Posterior cingulate gyrus (tissue), 11 donors: ENCODE measurements around the gene INF2.

Source experiments
- DNase-seq, 10 donors: peaks; one replicate each; pipeline versions ENCODE4 v3.0.0 to v3.0.0-alpha.2; 2020 to 2021; ENCODE audit warnings: mixed read lengths in 3 of 10
- intact Hi-C: fragments of 100-400 bp; cut with DNase I; formaldehyde crosslinking; loops from one replicate; pipeline ENCODE4 v1.15.1; 2023

The INF2 gene

DNA sequence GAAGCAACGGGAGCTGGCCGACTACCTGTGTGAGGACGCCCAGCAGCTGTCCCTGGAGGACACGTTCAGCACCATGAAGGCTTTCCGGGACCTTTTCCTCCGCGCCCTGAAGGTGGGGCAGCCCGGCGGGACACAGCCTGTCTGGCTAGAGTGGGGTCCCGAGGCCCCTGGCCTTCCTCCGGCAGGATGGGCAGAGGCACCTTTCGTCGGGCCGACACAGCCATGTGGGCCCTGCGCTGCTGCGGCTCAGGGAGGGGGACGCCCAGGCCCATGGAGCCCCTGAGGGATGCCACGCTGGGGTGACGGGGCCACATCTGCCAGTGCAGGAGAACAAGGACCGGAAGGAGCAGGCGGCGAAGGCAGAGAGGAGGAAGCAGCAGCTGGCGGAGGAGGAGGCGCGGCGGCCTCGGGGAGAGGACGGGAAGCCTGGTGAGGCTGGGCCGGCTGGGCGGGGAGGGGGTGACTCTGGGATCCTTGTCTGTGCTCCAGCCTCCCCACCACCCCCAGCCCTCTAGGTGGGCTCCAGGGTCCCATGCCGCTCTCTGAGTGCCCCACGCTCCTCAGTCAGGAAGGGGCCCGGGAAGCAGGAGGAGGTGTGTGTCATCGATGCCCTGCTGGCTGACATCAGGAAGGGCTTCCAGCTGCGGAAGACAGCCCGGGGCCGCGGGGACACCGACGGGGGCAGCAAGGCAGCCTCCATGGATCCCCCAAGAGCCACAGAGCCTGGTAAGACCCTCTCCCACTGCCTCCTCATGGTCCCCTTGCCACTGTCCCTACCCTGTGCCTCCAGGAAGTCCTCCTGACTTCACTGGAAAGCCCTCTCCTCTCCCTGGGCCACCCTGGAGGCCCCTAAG lies 23.7 kb downstream of the INF2 start:
- intact Hi-C loops: no loop called here
- no peak for DNase-seq

DNA sequence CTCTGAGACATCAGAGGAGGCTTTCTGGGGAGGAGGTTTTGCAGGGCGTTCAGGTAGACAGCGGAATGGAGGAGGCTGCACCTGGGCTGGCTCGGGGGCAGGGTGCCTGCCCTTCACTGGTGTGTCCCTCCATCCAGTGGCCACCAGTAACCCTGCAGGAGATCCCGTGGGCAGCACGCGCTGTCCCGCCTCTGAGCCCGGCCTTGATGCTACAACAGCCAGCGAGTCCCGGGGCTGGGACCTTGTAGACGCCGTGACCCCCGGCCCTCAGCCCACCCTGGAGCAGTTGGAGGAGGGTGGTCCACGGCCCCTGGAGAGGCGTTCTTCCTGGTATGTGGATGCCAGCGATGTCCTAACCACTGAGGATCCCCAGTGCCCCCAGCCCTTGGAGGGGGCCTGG lies 24.6 kb downstream of the INF2 start:
- no peak for DNase-seq
- intact Hi-C loops: no loop called here

DNA sequence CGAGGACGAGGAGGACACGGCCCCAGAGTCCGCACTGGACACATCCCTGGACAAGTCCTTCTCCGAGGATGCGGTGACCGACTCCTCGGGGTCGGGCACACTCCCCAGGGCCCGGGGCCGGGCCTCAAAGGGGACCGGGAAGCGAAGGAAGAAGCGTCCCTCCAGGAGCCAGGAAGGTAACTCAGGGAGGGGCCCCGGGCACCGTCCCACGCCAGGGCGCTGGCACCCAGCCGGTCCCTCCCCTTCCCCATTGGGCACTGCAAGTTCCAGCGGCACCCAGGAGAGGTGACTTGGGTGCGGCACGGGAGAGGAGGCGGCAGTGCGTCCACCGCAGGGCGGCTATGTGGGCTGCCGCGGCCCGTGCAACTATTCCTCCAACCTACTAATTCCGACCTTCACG lies 25.3 kb downstream of the INF2 start:
- intact Hi-C loops: no loop called here
- DNase-seq: no peak

DNA sequence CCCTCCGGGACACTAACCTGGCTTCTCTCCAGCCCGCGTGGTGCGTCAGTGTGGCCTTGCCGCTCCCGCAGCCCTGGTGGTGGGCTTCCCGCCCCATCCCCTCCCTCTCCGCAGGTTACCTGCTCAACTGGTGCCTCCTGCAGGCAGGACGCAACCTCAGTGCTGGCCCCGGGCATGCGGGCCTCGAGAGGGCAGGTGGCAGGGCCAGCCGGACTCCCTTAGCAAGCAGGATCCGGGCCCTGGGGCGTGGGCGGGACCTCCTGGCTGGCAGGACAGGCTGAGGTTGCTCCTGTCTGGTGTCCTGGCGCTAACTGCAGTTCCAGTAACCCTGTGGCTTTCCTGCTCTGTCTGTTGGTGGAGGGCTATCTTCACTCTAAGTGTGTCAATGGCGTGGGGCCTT lies 26.0 kb downstream of the INF2 start:
- intact Hi-C loops: no loop called here
- no peak for DNase-seq

DNA sequence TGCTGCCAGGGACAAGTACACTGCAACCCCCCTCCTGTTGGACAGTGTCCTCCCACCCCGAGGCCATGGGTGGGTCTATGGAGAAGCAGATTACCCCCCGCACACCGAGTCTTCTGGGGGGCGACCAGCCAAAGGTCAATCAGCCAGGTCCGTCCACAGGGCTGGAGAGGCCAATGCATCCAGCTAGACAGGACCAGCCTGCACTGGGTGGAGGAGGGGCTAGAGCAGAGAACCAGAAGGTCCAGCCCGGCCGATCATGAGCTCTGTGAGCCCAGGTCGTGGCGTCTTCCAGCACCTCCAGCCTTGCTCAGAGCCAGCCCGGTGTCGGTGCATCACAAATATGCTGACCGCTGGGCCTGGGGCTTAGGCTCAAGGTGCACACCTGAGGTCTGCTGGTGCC lies 26.5 kb downstream of the INF2 start:
- intact Hi-C loops: no loop called here

DNA sequence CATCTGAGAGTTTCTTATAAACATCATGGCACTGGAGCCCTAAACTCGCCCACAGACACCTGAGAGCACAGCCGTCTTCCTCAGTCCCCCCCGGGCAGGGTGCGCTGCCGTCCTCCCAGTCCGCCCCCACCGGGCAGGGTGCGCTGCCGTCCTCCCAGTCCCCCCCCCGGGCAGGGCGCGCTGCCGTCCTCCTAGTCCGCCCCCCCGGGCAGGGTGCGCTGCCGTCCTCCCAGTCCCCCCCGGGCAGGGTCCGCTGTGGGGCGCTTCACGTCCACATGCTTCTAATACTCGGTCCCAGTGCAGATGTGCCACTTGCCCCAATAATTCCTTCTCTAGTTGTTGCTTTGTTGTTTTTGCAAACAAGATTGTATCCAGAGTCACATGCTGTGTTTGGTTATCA lies 27.7 kb downstream of the INF2 start:
- intact Hi-C loops: no loop called here

More for the DNA sequence above, 26.5 kb downstream of the INF2 start:
- no peak for DNase-seq

DNA sequence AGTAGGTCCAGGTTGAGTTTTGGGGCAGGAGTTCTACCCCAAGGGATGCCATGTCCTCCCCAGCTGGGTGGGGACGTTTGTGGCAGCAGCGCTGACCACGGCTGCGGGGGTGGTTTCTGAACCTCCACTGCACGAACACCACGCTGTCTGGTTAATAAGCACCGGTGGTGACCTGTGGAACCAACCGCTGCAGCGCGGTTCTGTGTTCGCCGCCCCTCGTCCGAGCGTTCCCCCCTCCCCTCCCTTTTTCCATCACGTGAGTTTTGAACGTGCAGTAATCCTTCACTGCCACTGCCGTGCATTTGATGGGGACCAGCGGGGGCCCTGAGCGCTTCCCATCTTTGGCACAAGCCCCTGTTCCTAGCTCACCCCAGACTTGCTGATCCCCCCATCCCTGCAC lies 28.2 kb downstream of the INF2 start:
- intact Hi-C loops: no loop called here
- no peak for DNase-seq

More for the DNA sequence above, 27.7 kb downstream of the INF2 start:
- DNase-seq: no peak

DNA sequence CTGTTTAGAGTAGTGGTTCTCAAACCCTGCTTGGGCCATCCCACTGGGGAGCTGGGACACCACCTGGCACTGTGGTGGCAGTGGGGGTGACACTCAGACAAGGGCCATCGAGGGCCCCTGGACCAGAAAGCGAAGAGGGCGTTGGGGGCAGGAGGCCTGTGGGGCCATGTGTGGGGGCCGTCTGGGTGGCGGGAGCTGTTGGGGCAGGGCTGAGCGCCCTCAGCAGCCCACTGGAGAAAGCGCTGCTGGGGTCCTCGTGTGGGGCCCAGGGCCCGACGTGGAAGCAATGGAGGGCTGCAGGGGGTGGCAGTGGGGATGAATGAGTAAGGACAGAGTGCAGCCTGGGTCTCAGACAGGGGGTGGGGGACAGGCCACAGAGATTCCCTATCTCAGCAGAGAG lies 28.7 kb downstream of the INF2 start:
- intact Hi-C loops: no loop called here
- DNase-seq: no peak

DNA sequence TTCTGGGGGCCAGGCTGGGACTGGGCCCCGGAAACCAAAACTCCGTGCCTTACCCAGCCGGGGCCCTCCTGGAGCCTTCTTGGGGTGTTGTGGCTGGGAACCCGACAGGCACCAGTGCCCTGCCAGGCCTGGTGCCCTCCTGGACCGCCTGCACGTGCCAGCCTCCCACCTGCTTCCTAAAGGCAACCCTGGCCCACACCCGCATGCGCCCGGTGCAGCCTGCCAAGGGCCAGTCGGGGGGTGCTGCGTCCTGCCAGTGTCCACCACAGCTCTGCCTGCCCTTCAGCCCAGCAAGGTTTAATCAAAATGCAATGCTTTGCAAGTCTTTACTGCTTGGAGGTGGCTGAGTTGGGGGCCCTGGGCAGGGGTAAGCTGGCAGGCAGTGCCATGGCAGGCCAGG lies 29.5 kb downstream of the INF2 start:
- intact Hi-C loops: no loop called here

DNA sequence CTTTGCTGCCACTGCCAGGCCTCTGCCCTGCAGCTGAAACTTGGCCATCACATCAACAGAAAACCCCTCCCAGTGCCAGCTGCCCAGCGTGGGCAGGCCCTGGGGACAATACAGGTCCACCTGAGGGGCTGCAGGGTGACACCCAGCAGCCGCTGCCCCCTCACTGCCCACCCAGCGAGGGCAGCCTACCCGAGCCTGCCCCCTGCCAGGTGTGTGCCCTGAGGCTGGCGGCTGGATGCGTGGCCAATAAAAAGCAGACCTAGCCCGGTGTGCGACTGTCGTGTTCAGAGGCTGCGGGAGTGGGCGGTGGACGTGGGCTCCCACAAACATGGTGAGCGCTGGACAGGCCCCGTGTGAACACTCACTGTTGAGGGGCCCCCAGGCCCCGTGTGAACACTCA lies 29.9 kb downstream of the INF2 start:
- intact Hi-C loops: no loop called here
- no peak for DNase-seq

More for the DNA sequence above, 29.5 kb downstream of the INF2 start:
- DNase-seq: no peak

DNA sequence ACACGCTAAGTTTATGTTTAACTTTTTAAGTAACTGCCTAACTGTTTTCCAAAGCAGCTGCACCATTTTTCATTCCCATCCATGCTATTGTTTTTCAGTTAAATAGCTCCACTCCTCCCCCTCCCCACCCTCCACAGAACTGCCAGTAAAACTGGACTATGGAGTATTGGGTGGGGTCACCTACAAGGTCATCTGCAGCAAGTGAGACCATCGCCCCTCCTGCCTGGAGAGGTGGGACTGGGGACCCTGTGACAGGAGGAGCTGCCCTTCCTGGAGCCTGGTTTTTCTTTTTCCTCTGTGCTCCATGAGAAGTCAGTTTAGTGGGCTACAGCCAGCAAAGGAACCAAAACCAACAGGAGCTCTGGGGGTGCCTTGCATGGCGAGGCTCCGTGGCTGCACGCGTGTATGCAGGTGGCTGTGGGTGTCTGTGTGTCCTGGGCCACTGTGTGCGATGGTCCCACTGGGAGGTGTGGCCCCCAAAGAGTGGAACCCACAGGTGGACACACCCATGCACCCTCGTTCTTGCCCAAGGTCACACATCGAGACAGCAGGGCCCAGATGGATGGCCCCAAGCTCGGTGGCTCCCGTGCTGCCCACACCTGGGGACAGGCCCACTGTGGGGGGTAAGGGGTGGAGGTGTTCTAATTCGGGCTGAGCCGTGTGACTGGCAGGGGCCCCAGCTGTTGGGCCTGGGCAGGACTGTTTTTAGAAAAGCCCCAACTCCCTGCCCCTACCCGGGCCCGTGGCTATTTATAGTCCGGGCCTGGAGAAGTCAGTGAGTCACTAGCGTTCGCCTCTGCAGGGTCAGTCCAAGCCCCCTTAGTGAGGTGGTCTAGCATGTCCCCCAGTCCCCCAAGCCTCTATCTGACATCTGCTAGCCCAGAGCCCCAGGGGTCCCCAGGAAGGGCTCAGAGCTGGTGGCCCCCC lies 32.4 kb downstream of the INF2 start:
- intact Hi-C loops: no loop called here
- DNase-seq: no peak

DNA sequence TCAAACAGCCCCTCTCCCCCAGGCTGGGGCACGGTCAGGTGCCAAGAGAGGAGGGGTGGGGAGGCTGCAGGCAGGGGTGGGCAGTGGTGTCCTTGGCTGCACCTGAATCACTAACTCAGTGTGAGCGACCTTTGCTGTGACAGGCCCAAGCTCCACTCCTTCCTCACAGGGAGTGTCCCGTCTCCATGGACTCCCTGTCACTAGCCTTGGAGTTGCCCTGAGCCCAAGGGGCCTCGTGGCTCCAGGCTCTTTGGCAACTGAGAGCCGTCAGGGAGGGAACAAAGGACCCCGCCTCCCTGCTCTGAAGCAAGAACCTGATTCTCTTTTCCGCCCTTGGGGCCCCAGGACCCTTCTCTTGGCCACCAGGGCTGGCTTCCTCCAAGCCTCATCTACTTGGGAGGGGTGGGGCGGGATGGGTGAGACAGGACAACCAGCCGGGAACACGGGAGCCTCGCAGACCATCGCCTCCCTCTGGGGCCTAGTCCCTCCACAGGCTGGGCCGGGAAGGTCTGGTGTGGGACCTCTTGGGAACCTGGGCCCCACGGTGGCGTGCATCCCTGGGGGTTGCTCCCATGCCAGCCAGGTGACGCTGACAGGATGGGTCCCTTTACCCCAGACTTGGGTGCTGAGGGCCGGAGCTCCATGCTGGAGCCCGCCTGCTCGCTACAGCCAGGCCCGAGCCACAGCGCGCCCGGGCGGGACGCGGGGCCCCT lies 33.7 kb downstream of the INF2 start:
- no peak for DNase-seq
- intact Hi-C loops: no loop called here

DNA sequence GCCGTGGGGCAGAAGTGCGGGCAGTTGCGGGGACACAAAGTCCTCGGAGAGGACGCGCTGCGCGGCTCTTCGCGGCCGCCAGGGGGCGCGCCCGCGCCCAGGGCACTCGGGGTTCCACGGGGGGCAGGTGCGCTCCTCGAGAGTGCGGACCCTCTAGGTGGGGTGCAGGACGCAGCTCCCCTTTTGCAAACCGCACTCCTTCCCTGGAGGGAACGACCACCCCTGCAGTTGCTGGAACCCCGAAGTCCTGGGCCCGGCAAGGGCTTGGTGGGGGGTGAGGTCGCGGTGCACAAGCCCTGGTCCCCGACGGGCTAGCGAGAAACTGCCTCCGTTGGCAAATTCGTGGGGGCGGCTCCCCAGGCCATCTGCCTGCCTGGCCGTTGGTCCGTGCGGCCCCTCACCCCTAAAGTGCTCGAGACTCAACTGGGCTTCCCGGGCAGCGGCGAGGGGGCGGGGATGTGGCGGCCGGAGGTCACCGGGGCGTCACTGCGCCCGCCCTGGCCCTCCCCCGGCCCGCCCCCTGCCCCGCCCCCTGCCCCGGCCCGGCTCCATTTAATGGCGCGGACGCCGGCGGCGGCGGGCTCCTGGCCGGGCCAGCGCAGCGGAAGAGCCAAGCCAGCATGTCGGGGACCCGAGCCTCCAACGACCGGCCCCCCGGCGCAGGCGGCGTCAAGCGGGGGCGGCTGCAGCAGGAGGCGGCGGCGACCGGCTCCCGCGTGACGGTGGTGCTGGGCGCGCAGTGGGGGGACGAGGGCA lies 34.4 kb downstream of the INF2 start, which contains the start of gene ADSS1:
TSS of gene ADSS1 (plus strand) at position 579 of the 756 bp plus-strand sequence. CDS start at position 621, 42 bp downstream.
- DNase-seq: peak in 6 of 10 donors; percentile 33 to 94 (median 48)
- intact Hi-C loops: no loop called here

DNA sequence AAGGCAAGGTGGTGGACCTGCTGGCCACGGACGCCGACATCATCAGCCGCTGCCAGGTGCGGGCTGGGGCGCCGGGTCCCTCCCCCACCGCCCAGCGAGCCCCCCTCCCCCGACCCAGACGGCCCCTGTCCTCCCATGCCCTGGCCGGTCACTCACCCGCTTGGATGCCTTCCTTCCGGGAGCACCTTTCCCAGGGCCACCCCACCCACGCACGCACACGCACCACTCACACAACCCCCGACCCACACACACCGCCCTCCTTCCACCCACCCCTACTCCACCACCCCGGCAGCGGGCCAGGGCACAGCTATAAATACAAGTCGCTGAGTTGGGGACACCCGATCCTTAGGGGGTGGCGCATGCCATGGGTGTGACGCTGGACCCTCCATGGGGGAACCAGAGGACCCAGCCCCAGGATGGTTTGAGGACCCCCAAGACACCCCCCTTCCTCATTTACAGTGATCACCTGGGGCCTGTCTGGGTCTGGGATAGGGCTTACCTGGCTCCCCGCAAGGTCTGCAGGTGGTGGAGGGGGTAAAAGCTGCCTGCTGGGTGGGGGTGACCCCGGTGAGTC lies 35.1 kb downstream of the INF2 start:
- intact Hi-C loops: no loop called here
- no peak for DNase-seq

DNA sequence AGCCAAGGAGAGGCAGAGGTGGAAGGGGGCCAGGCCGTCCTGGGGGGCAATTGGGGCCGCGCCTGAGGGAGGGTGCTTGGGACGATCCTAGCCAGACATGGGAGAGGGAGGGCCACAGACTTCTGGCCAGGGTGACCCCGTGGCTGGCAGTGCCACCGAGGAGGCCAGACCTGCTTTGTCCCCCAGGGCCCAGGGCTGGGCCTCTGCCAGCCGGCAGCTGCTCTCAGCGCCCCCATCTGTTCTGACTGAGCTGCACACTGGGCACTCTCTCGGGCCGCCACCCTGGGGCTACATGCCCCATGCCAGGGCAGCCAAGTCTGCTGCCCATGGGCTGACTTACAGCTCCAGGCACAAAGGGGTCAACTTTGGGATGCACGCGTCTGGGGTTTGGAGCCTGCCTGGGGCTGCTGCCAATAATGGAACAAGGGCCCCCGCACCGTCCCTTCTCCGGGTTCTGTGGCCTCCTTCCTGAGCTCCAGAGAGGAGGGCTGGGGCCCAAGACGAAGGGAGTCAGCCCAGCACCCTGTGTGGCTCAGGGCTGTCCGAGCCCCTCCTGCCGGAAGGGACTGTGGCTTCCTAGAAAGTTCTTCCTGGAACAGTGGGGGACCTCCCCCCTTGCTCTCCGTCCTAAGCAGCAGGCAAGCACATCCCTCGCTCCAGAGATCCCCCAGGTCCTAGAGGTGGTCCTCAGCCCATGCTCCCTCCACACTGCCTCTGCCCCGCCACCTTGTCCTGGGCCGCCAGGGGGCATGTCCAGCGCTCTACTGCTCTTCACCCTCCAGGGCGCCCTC lies 35.8 kb downstream of the INF2 start:
- DNase-seq: peak in 4 of 10 donors; percentile 35 to 92 (median 43)
- intact Hi-C loops: no loop called here

DNA sequence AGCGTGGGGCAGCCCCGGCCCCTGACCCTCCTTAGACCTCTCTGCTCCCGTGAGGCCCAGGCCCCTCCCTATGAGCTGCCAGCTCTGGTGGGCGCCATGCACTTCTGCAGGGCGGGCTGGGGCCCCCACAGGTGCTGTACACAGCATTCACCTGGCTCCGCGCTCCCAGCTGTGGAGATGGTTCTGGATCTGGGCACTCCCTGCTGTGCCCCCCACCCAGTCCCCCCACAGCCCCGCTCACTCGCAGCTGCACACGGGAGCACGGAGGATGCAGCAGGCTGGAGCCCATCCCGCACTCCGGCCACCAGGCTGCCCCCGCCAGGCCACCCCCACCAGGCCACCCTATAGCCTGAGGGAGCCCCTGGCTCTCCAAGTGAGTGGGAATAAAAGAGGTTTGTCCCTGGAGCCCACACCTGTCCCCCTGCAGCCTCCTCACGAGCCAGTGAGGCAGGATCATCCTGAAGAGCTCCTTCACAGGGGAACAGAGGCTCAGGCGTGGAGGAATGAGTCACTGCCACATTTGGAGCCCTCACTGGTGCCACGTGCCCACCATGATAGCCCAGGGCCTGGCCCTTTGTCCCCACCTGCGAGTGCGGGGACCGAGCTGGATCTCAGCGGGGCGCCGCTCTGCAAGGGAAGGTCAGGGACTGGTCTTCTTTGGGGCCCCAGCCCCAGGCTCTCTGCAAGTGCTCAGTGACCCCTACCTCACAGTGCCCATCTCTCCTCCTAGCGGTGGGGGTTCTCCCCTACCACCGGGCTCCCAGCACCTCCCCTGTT lies 36.5 kb downstream of the INF2 start:
- no peak for DNase-seq
- intact Hi-C loops: no loop called here

DNA sequence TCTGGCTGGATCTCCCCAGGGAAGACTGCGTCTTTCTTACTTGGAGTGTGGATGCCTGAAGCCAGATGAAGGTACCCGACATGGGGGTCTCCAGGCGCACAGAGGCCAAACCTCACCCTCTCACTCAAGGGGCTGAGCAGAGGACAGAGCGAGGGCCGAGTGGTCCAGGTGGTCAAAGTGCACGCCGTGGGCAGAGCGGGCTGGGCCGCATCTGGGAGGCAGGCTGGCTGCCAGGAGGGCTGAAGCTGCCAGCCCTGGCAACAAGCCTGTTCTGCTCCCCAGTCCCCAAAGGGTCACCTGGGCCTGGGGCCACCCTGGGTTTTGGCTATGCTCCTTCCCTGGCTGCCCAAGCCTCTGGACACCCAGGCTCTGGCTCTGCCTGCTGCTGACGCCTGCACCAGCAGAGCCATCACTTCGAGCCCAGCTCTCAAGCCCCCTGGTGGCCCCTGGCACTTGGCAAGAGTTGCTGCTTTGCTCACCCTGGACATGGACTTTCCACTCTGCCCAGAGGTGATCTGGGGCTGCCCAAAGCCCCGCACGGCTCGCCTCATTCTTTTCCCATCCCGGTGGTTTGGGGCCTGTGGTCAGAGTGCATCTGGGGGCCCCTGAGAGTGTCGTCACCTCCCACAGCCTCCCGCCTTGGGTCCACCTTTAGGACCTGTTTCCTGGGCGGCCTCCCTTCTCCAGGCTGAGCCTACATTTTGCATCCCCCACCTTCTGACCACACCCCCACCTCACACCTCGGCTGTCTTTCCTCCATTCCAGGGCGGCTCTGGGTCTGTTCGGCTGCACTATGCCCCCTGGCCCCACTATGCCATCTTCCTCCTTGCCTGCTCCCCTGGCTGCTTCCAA lies 37.4 kb downstream of the INF2 start:
- intact Hi-C loops: no loop called here

More for the DNA sequence above, 37.4 kb downstream of the INF2 start:
- DNase-seq: no peak
